ENCODE results near the gene XPR1. TPM values are rescaled to one million over a fixed set of nuclear protein-coding genes. Genes with fewer than 3 reads are reported as not detected.

XPR1 gene
- total and polyA plus RNA-seq, 10 of the 15 experiments (the other 5 are each of a cell fraction or from before 2014, with no cell fraction given), result 1.1 to 33.9 (median 11.3) TPM

- in situ Hi-C loops (cut with MboI) (no loop called here), intact Hi-C loops (cut with micrococcal nuclease; ENCODE audit: unreplicated experiment) (no loop called here)
- ChIA-PET POLR2A (interaction anchor here (1.6 kb wide), 1 partner anchor 13 kb away, joined by 4 read pairs; no protein-coding TSS in a partner anchor), RAD21 (ENCODE audit: unreplicated experiment) (interaction anchor here (1.0 to 16.7 kb wide), 8 partner anchors 9 to 220 kb away, joined by 3 to 215 read pairs (median 5); partner anchors contain the start of gene KIAA1614), SMC1A (ENCODE audit: uncharacterized antibody, unreplicated experiment) (interaction anchor here (0.6 to 19.3 kb wide), 10 partner anchors 9 to 243 kb away, joined by 3 to 304 read pairs (median 4); no protein-coding TSS in a partner anchor), CTCF (interaction anchor here (0.9 to 19.8 kb wide), 6 partner anchors 13 to 390 kb away, joined by 3 to 344 read pairs (median 5); no protein-coding TSS in a partner anchor)
- no peak for DNase-seq (ENCODE audit: low read depth, low spot score)
- H3K27ac ChIP-seq (ENCODE audit: control insufficient read depth, insufficient read depth), result no peak overlapping the region
- WGBS (ENCODE audit: insufficient coverage, insufficient replicate concordance, low lambda C conversion rate, missing lambda C conversion rate), result 67% methylated on average over 8 of the region's 8 CpGs
- H3K9ac ChIP-seq (ENCODE audit: control insufficient read depth, insufficient read depth, low read length), result no peak overlapping the region
- BruUV-seq (replicated peaks), result no TSS peak
- no peaks in the 10 kb centered on the region for H3K36me3 ChIP-seq (ENCODE audit: control insufficient read depth in 2 of 2, insufficient read depth in 2 of 2, low read length in 1 of 2)
- H3K4me1 ChIP-seq (ENCODE audit: control insufficient read depth, insufficient read depth, low read length), result peaks cover 12% of the 10 kb centered on the region
- no peaks in the 10 kb centered on the region for H3K9me3 ChIP-seq (replicated peaks; ENCODE audit: control insufficient read depth, insufficient read depth, low read length)
- TF ChIP-seq ZNF274 (IDR thresholded peaks at IDR 0.05; ENCODE audit: insufficient read depth, insufficient read length) (no peak), HCFC1 (IDR thresholded peaks at IDR 0.05; ENCODE audit: low read length) (no peak), RFX5 (IDR thresholded peaks at IDR 0.05; ENCODE audit: low read depth, low read length) (no peak), HDAC2 (IDR thresholded peaks at IDR 0.05) (no peak), SP1 (IDR thresholded peaks at IDR 0.05; ENCODE audit: low read depth, low read length) (no peak)
- H3K4me3 ChIP-seq, result no peak overlapping the region
- H3K79me2 ChIP-seq (ENCODE audit: control insufficient read depth, insufficient read depth, low read length), result no peaks in the 10 kb centered on the region
- no peak for FAIRE-seq
- peaks cover 0 to 3% of the 10 kb centered on the region in 2 experiments; a peak in 1 of 4 replicates for H3K27me3 ChIP-seq (replicated peaks in 1 of 2; ENCODE audit: control insufficient read depth in 2 of 2, insufficient read depth in 2 of 2, low read length in 1 of 2)
- no peaks in the 10 kb centered on the region for H4K20me1 ChIP-seq (ENCODE audit: control insufficient read depth, insufficient read depth)
- ATAC-seq, result no peak
- H3K4me2 ChIP-seq (ENCODE audit: control insufficient read depth, insufficient read depth), result no peak overlapping the region
- no peak overlapping the region for H2AFZ ChIP-seq (ENCODE audit: control insufficient read depth, low read depth, low read length)
Observed at GRCh38 chr1:180922631-180923015, 290.8 kb downstream of the XPR1 start.

GRCh38 chr1:180923021-180923841 lies 291.4 kb downstream of the XPR1 start:
- Histone ChIP-seq H3K4me1 (ENCODE audit: control insufficient read depth, insufficient read depth, low read length) (peaks cover 11% of the 10 kb centered on the region), H3K4me3 (no peak overlapping the region), H4K20me1 (ENCODE audit: control insufficient read depth, insufficient read depth) (no peaks in the 10 kb centered on the region), H3K27me3 (replicated peaks in 1 of 2; ENCODE audit: control insufficient read depth in 2 of 2, insufficient read depth in 2 of 2, low read length in 1 of 2) (peaks cover 0 to 3% of the 10 kb centered on the region in 2 experiments; a peak in 1 of 4 replicates), H2AFZ (ENCODE audit: control insufficient read depth, low read depth, low read length) (no peak overlapping the region), H3K36me3 (ENCODE audit: control insufficient read depth in 2 of 2, insufficient read depth in 2 of 2, low read length in 1 of 2) (no peaks in the 10 kb centered on the region), H3K9me3 (replicated peaks; ENCODE audit: control insufficient read depth, insufficient read depth, low read length) (no peaks in the 10 kb centered on the region), H3K27ac (ENCODE audit: control insufficient read depth, insufficient read depth) (no peak overlapping the region), H3K4me2 (ENCODE audit: control insufficient read depth, insufficient read depth) (no peak overlapping the region), H3K79me2 (ENCODE audit: control insufficient read depth, insufficient read depth, low read length) (no peaks in the 10 kb centered on the region), H3K9ac (ENCODE audit: control insufficient read depth, insufficient read depth, low read length) (no peak overlapping the region)
- TF ChIP-seq NFIC (IDR thresholded peaks at IDR 0.05; ENCODE audit: low read depth, low read length), result no peak
- peak; percentile 48; the same call in 1 of the 2 replicates for TF ChIP-seq ATF7 (IDR thresholded peaks at IDR 0.05; ENCODE audit: low read depth)
- peak; percentile 71 for TF ChIP-seq PKNOX1 (IDR thresholded peaks at IDR 0.05)
- TF ChIP-seq, protein P1, sequence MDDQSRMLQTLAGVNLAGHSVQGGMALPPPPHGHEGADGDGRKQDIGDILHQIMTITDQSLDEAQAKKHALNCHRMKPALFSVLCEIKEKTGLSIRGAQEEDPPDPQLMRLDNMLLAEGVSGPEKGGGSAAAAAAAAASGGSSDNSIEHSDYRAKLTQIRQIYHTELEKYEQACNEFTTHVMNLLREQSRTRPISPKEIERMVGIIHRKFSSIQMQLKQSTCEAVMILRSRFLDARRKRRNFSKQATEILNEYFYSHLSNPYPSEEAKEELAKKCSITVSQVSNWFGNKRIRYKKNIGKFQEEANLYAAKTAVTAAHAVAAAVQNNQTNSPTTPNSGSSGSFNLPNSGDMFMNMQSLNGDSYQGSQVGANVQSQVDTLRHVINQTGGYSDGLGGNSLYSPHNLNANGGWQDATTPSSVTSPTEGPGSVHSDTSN (IDR thresholded peaks at IDR 0.05; ENCODE audit: insufficient replicate concordance, low read depth, low read length), result peak; percentile 45
- ChIA-PET SMC1A (ENCODE audit: uncharacterized antibody, unreplicated experiment) (interaction anchor here (0.6 to 19.3 kb wide), 11 partner anchors 8 to 242 kb away, joined by 3 to 304 read pairs (median 4); no protein-coding TSS in a partner anchor), RAD21 (ENCODE audit: unreplicated experiment) (interaction anchor here (1.0 to 16.7 kb wide), 9 partner anchors 8 to 220 kb away, joined by 3 to 215 read pairs (median 5); partner anchors contain the start of gene KIAA1614), POLR2A (interaction anchor here (0.6 to 1.6 kb wide), 2 partner anchors 13 to 29 kb away, joined by 3 to 4 read pairs; no protein-coding TSS in a partner anchor), CTCF (interaction anchor here (0.8 to 19.8 kb wide), 7 partner anchors 14 to 391 kb away, joined by 3 to 344 read pairs (median 4); no protein-coding TSS in a partner anchor)
- FAIRE-seq, result no peak
- in situ Hi-C loops (cut with MboI) (no loop called here), intact Hi-C loops (cut with micrococcal nuclease; ENCODE audit: unreplicated experiment) (no loop called here)
- peak; percentile 65 for ATAC-seq
- WGBS (ENCODE audit: insufficient coverage, insufficient replicate concordance, low lambda C conversion rate, missing lambda C conversion rate), result 29% methylated on average over 13 of the region's 13 CpGs
- no TSS peak for BruUV-seq (replicated peaks)
- DNase-seq (ENCODE audit: low read depth, low spot score), result peak; percentile 19
